Adrenal gland (tissue), 12 donors: ENCODE results near the gene SYT1. TPM values are rescaled to one million over a fixed set of nuclear protein-coding genes. Genes with fewer than 3 reads are reported as not detected.

ENCODE experiments used
- DNase-seq, 7 donors: peaks; one replicate each; pipeline ENCODE4 v3.0.0-alpha.2; 2019 to 2020
- H3K27ac ChIP-seq, 5 donors: fragments of 200-600 bp; sonication (generic) in 4 of 5; 1 replicate in 3 of 5; 2 replicates in 2 of 5; pipeline versions ENCODE4 v1.5.1 to v1.8.0; 2016 to 2020; ENCODE audit warnings: mild to moderate bottlenecking in 1 of 5
- H3K27me3 ChIP-seq: fragments of 200-600 bp; 2 replicates; pipeline ENCODE4 v1.8.0; 2021
- H3K36me3 ChIP-seq, 2 donors: fragments of 200-600 bp; replicated peaks in 1 of 2; 1 replicate in 1 of 2; 2 replicates in 1 of 2; pipeline versions ENCODE4 v1.5.1 to v1.8.0; 2018 to 2022
- H3K4me1 ChIP-seq, 2 donors: fragments of 200-600 bp; replicated peaks in 1 of 2; 1 replicate in 1 of 2; 2 replicates in 1 of 2; pipeline versions ENCODE4 v1.5.1 to v1.8.0; 2018 to 2021
- H3K4me3 ChIP-seq, 4 donors: fragments of 200-600 bp; sonication (generic) in 3 of 4; one replicate each; pipeline ENCODE4 v1.5.1; 2016 to 2018
- H3K9me3 ChIP-seq, 3 donors: fragments of 200-600 bp; sonication (generic) in 1 of 3; replicated peaks in 1 of 3; 1 replicate in 2 of 3; 2 replicates in 1 of 3; pipeline versions ENCODE4 v1.5.1 to v1.8.0; 2016 to 2021
- POLR2A ChIP-seq, 2 donors: fragments of 450-650 bp; IDR thresholded peaks; one replicate each; pipeline ENCODE4 v1.6.1; 2017; ENCODE audit warnings: antibody characterized with exemption in 2 of 2, mild to moderate bottlenecking in 2 of 2, moderate library complexity in 1 of 2
- WGBS, 4 donors: extraction: QIAGEN DNeasy Blood & Tissue Kit in 2 of 4; methylation state at CpG; one replicate each; pipeline versions ENCODE4 v1.1.5 to v1.1.7; 2013 to 2017; 5-methylcytosine and 5-hydroxymethylcytosine counted together
- intact Hi-C, 2 donors: fragments of 100-400 bp; cut with DNase I; formaldehyde crosslinking; loops; one replicate each; pipeline versions ENCODE4 v1.14.1 to v1.15.0; 2022 to 2023
- polyA plus RNA-seq, 3 donors: library from polyadenylated mRNA; stranded (reverse); fragments of 200-250 nt in 2 of 3; fragments of 350-450 nt in 1 of 3; fragmentation: Illumina TruSeq in 1 of 3; extraction: RNeasy Lipid Tissue Mini Kit (QIAGEN cat#74804) in 1 of 3; gene quantifications; one replicate each; pipeline ENCODE4 v1.2.3, GENCODE V29; 2013 to 2014
- total RNA-seq, 9 donors: library from RNA; depleted of rRNA in 4 of 9; stranded (reverse); fragments of >200 nt in 4 of 9; fragments of 120-200 nt in 1 of 9; fragmentation: NEBNext Ultra II Directional in 1 of 9; extraction: Animal tissue kit (Norgen Biotek cat#: 25700) in 1 of 9; gene quantifications; one replicate each; pipeline versions ENCODE4 v1.1.0 to v1.2.4, GENCODE V29; 2013 to 2023
- TF ChIP-seq, protein P1 (sequence below), 6 experiments: fragments of 450-650 bp in 4 of 6; fragments of 200-600 bp in 2 of 6; sonication (generic) in 1 of 6; IDR thresholded peaks; 1 replicate in 5 of 6; 2 replicates in 1 of 6; pipeline versions ENCODE4 v1.5.1 to v1.8.0; 2016 to 2021; ENCODE audit warnings: antibody characterized with exemption in 6 of 6, mild to moderate bottlenecking in 2 of 6, moderate library complexity in 1 of 6
- donor health status: healthy with polysubstance abuse.
- donor health status: Bipolar disorder and iron deficiency.
- donor health status: DM: yes; HTN: yes; CAD: no.
- donor health status: DM: no; HTN: no; CAD: no.
- donor health status: DM: no; HTN: no; CAD: no.
- donor health status: DM: yes; HTN: yes; CAD: no.

Gene SYT1
- total and polyA plus RNA-seq, 12 donors, result 0.42 to 22.3 (median 4.6) TPM

DNA sequence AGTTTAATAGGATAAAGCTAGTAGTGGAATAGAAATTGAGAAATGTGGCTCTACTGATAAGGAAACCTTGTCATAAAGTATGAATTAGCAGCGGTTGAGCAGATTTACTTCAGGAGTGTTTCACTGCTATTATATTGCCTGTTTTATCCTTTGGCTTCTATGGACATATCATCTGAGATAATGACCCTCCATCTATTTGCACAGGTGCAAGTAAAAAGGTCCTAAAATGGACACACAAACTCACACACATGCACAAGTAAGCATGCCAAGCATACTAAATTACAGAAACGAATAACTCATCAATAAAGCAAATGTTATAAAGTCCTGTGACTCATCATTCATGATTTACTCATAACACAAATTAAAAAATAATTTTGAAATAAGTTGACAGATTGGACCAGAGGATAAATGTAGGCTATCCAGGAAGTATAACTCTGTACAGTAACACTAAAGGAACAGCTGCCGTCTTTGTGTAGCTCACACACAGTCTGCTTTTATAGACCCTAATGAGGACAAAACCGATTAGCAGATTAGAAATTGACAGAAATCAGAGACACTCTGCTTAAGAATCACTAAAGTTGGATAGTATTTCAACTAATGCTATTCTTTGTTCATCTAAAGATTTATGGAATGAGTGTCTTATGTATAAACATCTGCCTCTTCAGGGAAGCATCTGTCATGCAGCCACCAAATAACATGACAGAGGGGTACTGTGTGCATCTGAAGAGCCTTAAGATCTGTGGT, 73.9 kb downstream of the SYT1 start:
- Histone ChIP-seq H3K36me3 (no peaks in the 10 kb centered on the region), H3K4me3 (no peak overlapping the region), H3K9me3 (no peaks in the 10 kb centered on the region), H3K27me3 (no peaks in the 10 kb centered on the region), H3K27ac (no peak overlapping the region), H3K4me1 (no peaks in the 10 kb centered on the region)
- 65 to 69% (median 67%) methylated on average over 4 of the region's 4 CpGs for WGBS, 4 donors
- TF ChIP-seq POLR2A (IDR thresholded peaks at IDR 0.05), result no peak
- TF ChIP-seq, protein P1, sequence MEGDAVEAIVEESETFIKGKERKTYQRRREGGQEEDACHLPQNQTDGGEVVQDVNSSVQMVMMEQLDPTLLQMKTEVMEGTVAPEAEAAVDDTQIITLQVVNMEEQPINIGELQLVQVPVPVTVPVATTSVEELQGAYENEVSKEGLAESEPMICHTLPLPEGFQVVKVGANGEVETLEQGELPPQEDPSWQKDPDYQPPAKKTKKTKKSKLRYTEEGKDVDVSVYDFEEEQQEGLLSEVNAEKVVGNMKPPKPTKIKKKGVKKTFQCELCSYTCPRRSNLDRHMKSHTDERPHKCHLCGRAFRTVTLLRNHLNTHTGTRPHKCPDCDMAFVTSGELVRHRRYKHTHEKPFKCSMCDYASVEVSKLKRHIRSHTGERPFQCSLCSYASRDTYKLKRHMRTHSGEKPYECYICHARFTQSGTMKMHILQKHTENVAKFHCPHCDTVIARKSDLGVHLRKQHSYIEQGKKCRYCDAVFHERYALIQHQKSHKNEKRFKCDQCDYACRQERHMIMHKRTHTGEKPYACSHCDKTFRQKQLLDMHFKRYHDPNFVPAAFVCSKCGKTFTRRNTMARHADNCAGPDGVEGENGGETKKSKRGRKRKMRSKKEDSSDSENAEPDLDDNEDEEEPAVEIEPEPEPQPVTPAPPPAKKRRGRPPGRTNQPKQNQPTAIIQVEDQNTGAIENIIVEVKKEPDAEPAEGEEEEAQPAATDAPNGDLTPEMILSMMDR (IDR thresholded peaks at IDR 0.05), result no peak
- no peak for DNase-seq
- intact Hi-C loops, result no loop called here

DNA sequence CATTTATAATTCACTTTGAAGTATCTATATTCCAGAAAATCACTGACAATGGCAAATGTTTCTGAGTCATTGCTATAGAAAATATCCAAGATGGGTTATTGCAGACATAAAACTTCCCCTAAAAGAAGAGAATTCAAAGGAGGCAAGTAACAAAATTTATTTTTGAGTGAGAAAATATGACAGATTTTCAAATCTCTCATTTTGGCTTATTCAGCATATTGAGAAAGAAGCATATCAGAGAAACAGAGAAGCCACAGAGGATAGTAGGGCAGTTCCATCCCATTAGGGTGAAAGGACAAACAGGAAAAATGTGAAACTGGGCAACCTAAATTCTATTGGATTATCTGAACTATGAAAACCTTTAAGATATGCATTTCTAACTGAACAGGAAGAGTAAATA, 85.0 kb downstream of the SYT1 start:
- Histone ChIP-seq H3K4me3 (no peak overlapping the region), H3K4me1 (no peaks in the 10 kb centered on the region), H3K27ac (no peak overlapping the region), H3K36me3 (no peaks in the 10 kb centered on the region), H3K9me3 (no peaks in the 10 kb centered on the region), H3K27me3 (no peaks in the 10 kb centered on the region)
- no peak for TF ChIP-seq POLR2A (IDR thresholded peaks at IDR 0.05)
- TF ChIP-seq, protein P1 (IDR thresholded peaks at IDR 0.05), result no peak
- intact Hi-C loops, result no loop called here
- no peak for DNase-seq

DNA sequence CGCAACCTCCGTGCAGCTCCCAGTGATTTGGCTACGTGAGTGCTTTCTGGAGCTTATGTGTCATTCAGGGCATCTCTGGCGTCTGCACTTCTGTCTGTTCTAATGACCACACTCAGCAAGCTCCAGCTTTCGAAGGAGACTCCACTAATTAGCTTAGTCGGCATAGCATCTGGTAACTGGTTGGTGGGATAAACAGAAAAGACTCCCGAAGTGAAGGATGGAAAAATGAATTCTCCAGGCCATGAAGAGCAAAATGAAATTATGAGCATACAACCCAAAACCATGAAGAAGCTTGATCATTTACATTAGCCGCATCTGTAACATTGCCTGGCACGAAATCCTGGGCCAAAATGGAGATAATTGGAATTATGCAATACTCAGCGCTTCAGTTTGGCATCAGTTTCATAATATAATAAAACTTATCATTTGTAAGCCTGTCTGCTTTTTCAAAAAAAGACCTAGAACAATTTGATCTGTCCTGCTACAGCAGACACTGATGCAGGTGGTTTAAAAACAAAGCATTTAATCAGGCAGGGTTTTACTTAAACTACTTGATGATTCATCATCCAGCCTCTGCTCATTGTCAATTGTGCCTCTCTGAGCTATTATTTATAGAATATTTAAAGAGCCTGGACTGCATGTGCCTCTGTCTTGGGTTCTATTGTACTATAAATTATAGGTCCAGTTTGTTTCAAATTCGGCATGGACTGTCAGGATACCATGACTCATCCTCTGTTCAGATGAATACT, 87.4 kb downstream of the SYT1 start:
- TF ChIP-seq, protein P1 (IDR thresholded peaks at IDR 0.05), result no peak
- no peak for TF ChIP-seq POLR2A (IDR thresholded peaks at IDR 0.05)
- no peaks in the 10 kb centered on the region for H3K4me1 ChIP-seq
- H3K9me3 ChIP-seq, result no peaks in the 10 kb centered on the region
- H3K36me3 ChIP-seq, result no peaks in the 10 kb centered on the region
- WGBS, 4 donors, result 76 to 86% (median 78%) methylated on average over 11 of the region's 11 CpGs
- no peak overlapping the region for H3K4me3 ChIP-seq
- H3K27ac ChIP-seq, result peak overlapping the region in 1 of 5 donors; percentile 18
- peak in 1 of 7 donors; percentile 86 for DNase-seq
- intact Hi-C loops, result no loop called here
- no peaks in the 10 kb centered on the region for H3K27me3 ChIP-seq

DNA sequence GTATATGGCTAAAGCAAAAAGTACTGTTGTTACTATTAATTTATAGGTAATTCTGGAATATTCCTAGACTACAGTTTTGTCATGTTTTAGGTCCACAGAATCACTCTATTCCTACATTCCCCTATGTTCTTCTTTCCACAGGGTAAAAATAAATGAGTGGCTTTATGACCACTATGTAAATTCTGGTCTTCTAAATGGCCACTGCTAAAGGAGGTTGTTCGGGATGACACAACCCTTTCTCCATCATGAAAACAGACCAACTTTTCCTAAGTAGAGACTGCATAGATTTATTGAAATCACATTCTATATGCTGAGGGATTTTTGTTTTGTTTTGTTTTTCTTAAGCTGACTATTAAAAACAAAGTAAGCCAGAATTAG, 88.0 kb downstream of the SYT1 start:
- Histone ChIP-seq H3K4me1 (no peaks in the 10 kb centered on the region), H3K36me3 (no peaks in the 10 kb centered on the region), H3K9me3 (no peaks in the 10 kb centered on the region), H3K27ac (peak overlapping the region in 1 of 5 donors; percentile 18), H3K27me3 (no peaks in the 10 kb centered on the region), H3K4me3 (no peak overlapping the region)
- no peak for TF ChIP-seq POLR2A (IDR thresholded peaks at IDR 0.05)
- TF ChIP-seq, protein P1 (IDR thresholded peaks at IDR 0.05), result no peak
- DNase-seq, result no peak
- 79 to 91% (median 87%) methylated on average over 1 of the region's 1 CpG for WGBS, 4 donors
- intact Hi-C loops, result no loop called here
